HepG2 (cell line): ENCODE data around the gene COA3. TPM values are rescaled to one million over a fixed set of nuclear protein-coding genes. Genes with fewer than 3 reads are reported as not detected.

Experiments
- CHD2 ChIP-seq: IDR thresholded peaks from 2 replicates; pipeline ENCODE4 v1.6.1; 2011; ENCODE audit warnings: low read depth, low read length, improper control_type of control experiment
- CTCF ChIP-seq: sonication (generic); formaldehyde crosslinking; IDR thresholded peaks from 2 replicates; pipeline ENCODE4 v1.5.0; 2020; ENCODE audit warnings: mild to moderate bottlenecking, missing genetic modification reagents, moderate library complexity
- FOXM1 ChIP-seq: sonication (generic); formaldehyde crosslinking; IDR thresholded peaks from 2 replicates; pipeline ENCODE4 v1.5.0; 2020; ENCODE audit warnings: missing genetic modification reagents
- GLMP ChIP-seq: sonication (generic); formaldehyde crosslinking; IDR thresholded peaks from 2 replicates; pipeline ENCODE4 v1.9.0; 2021; ENCODE audit warnings: missing genetic modification reagents, mild to moderate bottlenecking, borderline replicate concordance
- GTF2F1 ChIP-seq: fragments of 150-350 bp; IDR thresholded peaks from 2 replicates; pipeline ENCODE4 v1.6.1; 2014; ENCODE audit warnings: low read length
- MIXL1 ChIP-seq: IDR thresholded peaks from 2 replicates; pipeline ENCODE4 v1.6.1; 2016
- TFE3 ChIP-seq: IDR thresholded peaks from 2 replicates; pipeline ENCODE4 v1.6.1; 2016
- ZBTB42 ChIP-seq: sonication (generic); formaldehyde crosslinking; IDR thresholded peaks from 2 replicates; pipeline ENCODE4 v1.5.0; 2020; ENCODE audit warnings: mild to moderate bottlenecking, missing genetic modification reagents
- ZMYM3 ChIP-seq: sonication (generic); formaldehyde crosslinking; IDR thresholded peaks from 2 replicates; pipeline ENCODE4 v1.5.1; 2020; ENCODE audit warnings: mild to moderate bottlenecking, missing genetic modification reagents
- ZNF557 ChIP-seq: sonication (generic); formaldehyde crosslinking; IDR thresholded peaks from 2 replicates; pipeline ENCODE4 v1.4.0; 2020; ENCODE audit warnings: missing genetic modification reagents
- ZNF570 ChIP-seq: sonication (generic); formaldehyde crosslinking; IDR thresholded peaks from 2 replicates; pipeline ENCODE4 v1.4.0; 2020; ENCODE audit warnings: mild to moderate bottlenecking, missing genetic modification reagents, borderline replicate concordance
- ZNF629 ChIP-seq: sonication (generic); formaldehyde crosslinking; conservative IDR thresholded peaks from 2 replicates; pipeline ENCODE4 v1.5.0; 2020; ENCODE audit warnings: missing genetic modification reagents
- ZNF790 ChIP-seq: sonication (generic); formaldehyde crosslinking; IDR thresholded peaks from 2 replicates; pipeline ENCODE4 v1.8.0; 2022; ENCODE audit warnings: missing genetic modification reagents, mild to moderate bottlenecking, borderline replicate concordance
- ZSCAN12 ChIP-seq: sonication (generic); formaldehyde crosslinking; IDR thresholded peaks from 2 replicates; pipeline ENCODE4 v1.9.0; 2021; ENCODE audit warnings: mild to moderate bottlenecking, missing genetic modification reagents
- ZUFSP ChIP-seq: sonication (generic); formaldehyde crosslinking; IDR thresholded peaks from 2 replicates; pipeline ENCODE4 v1.9.0; 2021; ENCODE audit warnings: missing genetic modification reagents, mild to moderate bottlenecking, borderline replicate concordance
- polyA plus RNA-seq, 8 experiments: library from polyadenylated mRNA; depleted of rRNA in 3 of 8; stranded (reverse) in 7 of 8; unstranded in 1 of 8; fragments of >200 nt; fragmentation: Illumina TruSeq in 4 of 8; extraction: Trizol in 4 of 8; gene quantifications; 2 replicates each; pipeline versions ENCODE4 v1.2.1 to v1.2.3, GENCODE V29; 2011 to 2016; ENCODE audit warnings: low read depth in 4 of 8, missing spikeins in 1 of 8, mixed read lengths in 1 of 8; ENCODE audit not compliant: insufficient read depth in 1 of 8
- total RNA-seq, 5 experiments: library from RNA; depleted of rRNA; stranded (reverse); fragments of >200 nt; fragmentation: Illumina TruSeq; extraction: Trizol; gene quantifications; 2 replicates each; pipeline ENCODE4 v1.2.3, GENCODE V29; 2016; ENCODE audit warnings: low read depth in 1 of 5
- TF ChIP-seq, protein P1 (sequence below): sonication (generic); formaldehyde crosslinking; IDR thresholded peaks from 2 replicates; pipeline ENCODE4 v1.8.0; 2022; ENCODE audit warnings: low read depth, missing genetic modification reagents
- TF ChIP-seq, protein P2 (sequence below): sonication (generic); formaldehyde crosslinking; IDR thresholded peaks from 2 replicates; pipeline ENCODE4 v1.5.1; 2020; ENCODE audit warnings: mild to moderate bottlenecking, missing genetic modification reagents, borderline replicate concordance

The COA3 gene
- total and polyA plus RNA-seq, 2 of the 13 experiments (the other 11 are each of a cell fraction or from before 2014, with no cell fraction given): 133 to 202 TPM

DNA sequence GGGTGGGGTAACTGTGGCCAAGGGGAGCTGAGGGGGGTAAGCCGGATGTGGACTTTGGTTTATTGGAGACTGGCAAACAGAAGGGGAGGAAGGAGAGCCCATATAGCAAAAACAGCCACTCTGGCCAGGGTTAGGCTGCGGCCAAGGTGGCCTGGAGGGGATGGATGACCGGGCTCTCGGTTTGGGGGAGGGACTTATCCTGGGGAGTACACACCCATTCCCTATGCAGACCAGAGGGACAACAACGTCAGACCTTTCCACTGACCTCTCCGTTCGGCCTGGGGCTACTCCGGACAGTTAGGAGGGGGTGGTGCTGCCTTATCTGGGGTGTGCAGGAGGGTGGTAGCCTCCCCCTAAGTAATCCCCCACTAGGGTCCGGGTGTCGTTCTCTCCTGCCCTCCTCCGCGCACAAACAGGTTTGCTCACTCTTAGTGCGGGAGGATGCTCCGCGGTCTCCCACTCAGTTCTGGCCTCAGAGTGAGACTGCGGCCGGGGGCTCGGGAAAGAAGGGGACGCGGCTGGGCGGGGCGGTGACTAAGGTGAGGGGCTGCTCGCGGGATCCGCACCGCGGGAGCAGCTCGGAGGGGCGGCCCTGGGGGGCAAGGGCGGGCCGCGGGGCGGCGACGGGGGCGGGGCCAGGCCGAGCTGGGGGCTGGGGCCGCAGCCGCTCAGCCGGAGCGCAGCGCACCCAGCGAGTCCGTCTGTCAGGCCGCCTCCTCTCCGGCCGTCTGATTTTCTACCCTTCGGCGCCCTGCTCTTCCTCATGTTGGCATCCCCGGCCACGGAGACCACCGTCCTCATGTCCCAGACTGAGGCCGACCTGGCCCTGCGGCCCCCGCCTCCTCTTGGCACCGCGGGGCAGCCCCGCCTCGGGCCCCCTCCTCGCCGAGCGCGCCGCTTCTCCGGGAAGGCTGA, 18.3 kb downstream of the COA3 start, which contains the start of gene WNK4 (continued):
- TF ChIP-seq TFE3 (CRISPR knock-in tag) (peak; percentile 78), ZBTB42 (CRISPR knock-in tag) (no peak), GTF2F1 (no peak), ZNF557 (CRISPR knock-in tag) (no peak), ZMYM3 (peak; percentile 54; the same call in 1 of the 2 replicates), CHD2 (peak; percentile 78), ZNF790 (CRISPR knock-in tag) (0 out of 2 replicates have a peak, but pooled peaks have one; percentile 84), MIXL1 (peak; percentile 85), ZSCAN12 (CRISPR knock-in tag) (no peak), CTCF (0 out of 2 replicates have a peak, but pooled peaks have one; percentile 42), ZUFSP (CRISPR knock-in tag) (no peak), ZNF629 (CRISPR knock-in tag) (no peak; the same call in 1 of the 2 replicates), GLMP (no peak), ZNF570 (CRISPR knock-in tag) (0 out of 2 replicates have a peak, but pooled peaks have one; percentile 12), FOXM1 (no peak)
- TF ChIP-seq, protein P1, sequence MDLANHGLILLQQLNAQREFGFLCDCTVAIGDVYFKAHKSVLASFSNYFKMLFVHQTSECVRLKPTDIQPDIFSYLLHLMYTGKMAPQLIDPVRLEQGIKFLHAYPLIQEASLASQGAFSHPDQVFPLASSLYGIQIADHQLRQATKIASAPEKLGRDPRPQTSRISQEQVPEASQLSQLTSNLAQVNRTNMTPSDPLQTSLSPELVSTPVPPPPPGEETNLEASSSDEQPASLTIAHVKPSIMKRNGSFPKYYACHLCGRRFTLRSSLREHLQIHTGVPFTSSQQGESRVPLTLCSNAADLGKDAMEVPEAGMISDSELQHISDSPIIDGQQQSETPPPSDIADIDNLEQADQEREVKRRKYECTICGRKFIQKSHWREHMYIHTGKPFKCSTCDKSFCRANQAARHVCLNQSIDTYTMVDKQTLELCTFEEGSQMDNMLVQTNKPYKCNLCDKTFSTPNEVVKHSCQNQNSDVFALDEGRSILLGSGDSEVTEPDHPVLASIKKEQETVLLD (CRISPR knock-in tag): 0 out of 2 replicates have a peak, but pooled peaks have one; percentile 46
- TF ChIP-seq, protein P2, sequence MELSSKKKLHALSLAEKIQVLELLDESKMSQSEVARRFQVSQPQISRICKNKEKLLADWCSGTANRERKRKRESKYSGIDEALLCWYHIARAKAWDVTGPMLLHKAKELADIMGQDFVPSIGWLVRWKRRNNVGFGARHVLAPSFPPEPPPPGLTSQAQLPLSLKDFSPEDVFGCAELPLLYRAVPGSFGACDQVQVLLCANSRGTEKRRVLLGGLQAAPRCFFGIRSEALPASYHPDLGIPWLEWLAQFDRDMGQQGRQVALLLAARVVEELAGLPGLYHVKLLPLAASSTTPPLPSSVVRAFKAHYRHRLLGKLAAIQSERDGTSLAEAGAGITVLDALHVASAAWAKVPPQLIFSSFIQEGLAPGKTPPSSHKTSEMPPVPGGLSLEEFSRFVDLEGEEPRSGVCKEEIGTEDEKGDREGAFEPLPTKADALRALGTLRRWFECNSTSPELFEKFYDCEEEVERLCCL (CRISPR knock-in tag): no peak
